ENCODE measurements around the gene ITGB1.

Gene ITGB1

GRCh38 chr10:32948451-32948850 lies 9.6 kb downstream of the ITGB1 start:
- Histone ChIP-seq H3K9me2 (replicated peaks; ENCODE audit: control insufficient read depth, low read length) (no peaks in the 10 kb centered on the region), H3K4me1 (ENCODE audit: control insufficient read depth, low read length) (peaks cover 92% of the 10 kb centered on the region), H3K9me3 (ENCODE audit: control insufficient read depth, insufficient read depth, low read length) (no peaks in the 10 kb centered on the region), H3K4me2 (ENCODE audit: low read length) (peak overlapping the region; percentile 90), H3K27me3 (ENCODE audit: control insufficient read depth, low read length) (no peaks in the 10 kb centered on the region), H3K27ac (ENCODE audit: low read depth, low read length) (no peak overlapping the region), H3K4me3 (ENCODE audit: low read length) (peak overlapping the region; percentile 40), H4K20me1 (ENCODE audit: control insufficient read depth, insufficient read depth, low read depth, low read length) (peaks cover 19% of the 10 kb centered on the region), H3F3A (ENCODE audit: control insufficient read depth, insufficient read depth) (peaks cover 10% of the 10 kb centered on the region; the same call in 1 of the 2 replicates), H3K36me3 (ENCODE audit: control insufficient read depth, low read length) (peaks cover 41% of the 10 kb centered on the region), H3K79me2 (ENCODE audit: control insufficient read depth, low read length) (peaks cover 100% of the 10 kb centered on the region)
- TF ChIP-seq EZH2phosphoT487 (IDR thresholded peaks at IDR 0.05; ENCODE audit: borderline replicate concordance, low read length), result no peak
- TF ChIP-seq CTCF (IDR thresholded peaks at IDR 0.05; ENCODE audit: low read depth, low read length, poor library complexity, severe bottlenecking), result no peak

- H3K36me3 ChIP-seq (ENCODE audit: control insufficient read depth, low read length), result peaks cover 32% of the 10 kb centered on the region
- no peaks in the 10 kb centered on the region for H3K27me3 ChIP-seq (ENCODE audit: control insufficient read depth, low read length)
- no peak overlapping the region for H3K4me3 ChIP-seq (ENCODE audit: low read length)
- no peaks in the 10 kb centered on the region for H3K9me3 ChIP-seq (ENCODE audit: control insufficient read depth, insufficient read depth, low read length)
- no peak overlapping the region for H3K4me2 ChIP-seq (ENCODE audit: low read length)
- H3K4me1 ChIP-seq (ENCODE audit: control insufficient read depth, low read length), result peaks cover 92% of the 10 kb centered on the region
- H4K20me1 ChIP-seq (ENCODE audit: control insufficient read depth, insufficient read depth, low read depth, low read length), result peaks cover 25% of the 10 kb centered on the region
- peaks cover 100% of the 10 kb centered on the region for H3K79me2 ChIP-seq (ENCODE audit: control insufficient read depth, low read length)
- H3F3A ChIP-seq (ENCODE audit: control insufficient read depth, insufficient read depth), result peaks cover 3% of the 10 kb centered on the region; the same call in 1 of the 2 replicates
- H3K9me2 ChIP-seq (replicated peaks; ENCODE audit: control insufficient read depth, low read length), result no peaks in the 10 kb centered on the region
- TF ChIP-seq CTCF (IDR thresholded peaks at IDR 0.05; ENCODE audit: low read depth, low read length, poor library complexity, severe bottlenecking) (no peak), EZH2phosphoT487 (IDR thresholded peaks at IDR 0.05; ENCODE audit: borderline replicate concordance, low read length) (no peak)
- no peak overlapping the region for H3K27ac ChIP-seq (ENCODE audit: low read depth, low read length)
Observed at GRCh38 chr10:32947586-32947985, 10.4 kb downstream of the ITGB1 start.

- Histone ChIP-seq H3K9me2 (replicated peaks; ENCODE audit: control insufficient read depth, low read length) (no peaks in the 10 kb centered on the region), H3K4me1 (ENCODE audit: control insufficient read depth, low read length) (peaks cover 92% of the 10 kb centered on the region), H3K79me2 (ENCODE audit: control insufficient read depth, low read length) (peaks cover 100% of the 10 kb centered on the region)
Observed at GRCh38 chr10:32946108-32946507, 11.9 kb downstream of the ITGB1 start.

More at GRCh38 chr10:32946108-32946507, 11.9 kb downstream of the ITGB1 start:
- Histone ChIP-seq H3K27me3 (ENCODE audit: control insufficient read depth, low read length) (no peaks in the 10 kb centered on the region), H3K9me3 (ENCODE audit: control insufficient read depth, insufficient read depth, low read length) (no peaks in the 10 kb centered on the region), H3K27ac (ENCODE audit: low read depth, low read length) (no peak overlapping the region), H3K4me3 (ENCODE audit: low read length) (no peak overlapping the region), H4K20me1 (ENCODE audit: control insufficient read depth, insufficient read depth, low read depth, low read length) (peaks cover 32% of the 10 kb centered on the region), H3F3A (ENCODE audit: control insufficient read depth, insufficient read depth) (0 out of 2 replicates have a peak, but pooled peaks cover 2% of the 10 kb centered on the region), H3K4me2 (ENCODE audit: low read length) (no peak overlapping the region), H3K36me3 (ENCODE audit: control insufficient read depth, low read length) (peaks cover 25% of the 10 kb centered on the region)
- TF ChIP-seq EZH2phosphoT487 (IDR thresholded peaks at IDR 0.05; ENCODE audit: borderline replicate concordance, low read length), result no peak
- no peak for TF ChIP-seq CTCF (IDR thresholded peaks at IDR 0.05; ENCODE audit: low read depth, low read length, poor library complexity, severe bottlenecking)

All from DOHH2 (cell line).